Left lung (tissue), 10 donors: ENCODE data around the gene ZNF878. TPM values are rescaled to one million over a fixed set of nuclear protein-coding genes. Genes with fewer than 3 reads are reported as not detected.

Experiments used
- ATAC-seq: fragments of 200-7000 bp; cut with Tn5 transposase; one replicate; pipeline ENCODE4 v1.9.1; 2020; ENCODE audit warnings: moderate library complexity
- DNase-seq, 4 donors: peaks; one replicate each; pipeline ENCODE4 v3.0.0-alpha.2; 2013 to 2020
- H3K27ac ChIP-seq, 2 donors: fragments of 200-600 bp; sonication (generic) in 1 of 2; one replicate each; pipeline versions ENCODE4 v1.5.0 to v1.8.0; 2020 to 2021
- H3K27me3 ChIP-seq, 2 donors: fragments of 200-600 bp; sonication (generic) in 1 of 2; one replicate each; pipeline versions ENCODE4 v1.5.0 to v1.8.0; 2020 to 2021
- H3K36me3 ChIP-seq, 2 donors: fragments of 200-600 bp; sonication (generic) in 1 of 2; one replicate each; pipeline versions ENCODE4 v1.5.0 to v1.8.0; 2020 to 2021
- H3K4me1 ChIP-seq, 2 donors: fragments of 200-600 bp; one replicate each; pipeline ENCODE4 v1.8.0; 2021
- H3K4me3 ChIP-seq, 2 donors: fragments of 200-600 bp; sonication (generic) in 1 of 2; one replicate each; pipeline versions ENCODE4 v1.5.0 to v1.8.0; 2020 to 2021; ENCODE audit warnings: mild to moderate bottlenecking in 1 of 2
- H3K9me3 ChIP-seq, 2 donors: fragments of 200-600 bp; sonication (generic) in 1 of 2; one replicate each; pipeline versions ENCODE4 v1.5.0 to v1.8.0; 2020 to 2021
- intact Hi-C, 2 donors: fragments of 100-400 bp; cut with DNase I; formaldehyde crosslinking; loops; one replicate each; pipeline versions ENCODE4 v1.11.2 to v1.14.2; 2022
- polyA plus RNA-seq, 6 donors: library from polyadenylated mRNA; unstranded; fragments of 120-200 nt; gene quantifications; one replicate each; pipeline ENCODE4 v1.2.1, GENCODE V29; 2013; ENCODE audit not compliant: insufficient read length in 6 of 6
- total RNA-seq, 2 donors: library from RNA; stranded (reverse); fragmentation: NEBNext Ultra II Directional; extraction: Animal tissue kit (Norgen Biotek cat#: 25700); gene quantifications; one replicate each; pipeline ENCODE4 v1.2.1, GENCODE V29; 2021
- TF ChIP-seq, protein P1 (sequence below), 2 donors: fragments of 200-600 bp; sonication (generic) in 1 of 2; IDR thresholded peaks; one replicate each; pipeline versions ENCODE4 v1.5.0 to v1.8.0; 2021; ENCODE audit warnings: antibody characterized with exemption in 2 of 2
- donor health status: DM: no; HTN: yes; CAD: no.
- donor health status: DM: no; HTN: no; CAD: no.

Gene ZNF878
- total and polyA plus RNA-seq, 8 donors, result 0.32 to 1.8 (median 1.4) TPM

DNA sequence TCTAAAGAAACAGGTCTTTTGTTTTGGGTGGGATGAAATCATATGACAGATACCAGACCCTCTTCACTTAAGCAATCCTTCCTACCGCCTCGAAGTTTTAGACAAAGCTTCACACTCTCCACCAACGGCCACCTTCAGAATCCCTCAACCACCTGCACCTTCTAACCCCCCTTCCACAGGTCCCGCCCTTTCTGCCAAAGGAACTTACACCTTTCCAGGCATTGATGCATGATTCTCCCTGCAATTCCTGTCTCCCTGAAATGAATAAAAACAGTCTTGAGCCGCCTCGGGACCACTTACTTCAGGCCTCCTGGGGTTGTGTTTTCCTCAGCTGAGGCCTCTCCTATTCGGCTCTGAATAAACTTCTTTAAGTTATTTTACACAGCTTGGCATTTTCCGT is 18.1 kb downstream of the ZNF878 start:
- DNase-seq (peak in 1 of 4 donors; percentile 7), ATAC-seq (peak; percentile 16)
- Histone ChIP-seq H3K36me3 (no peaks in the 10 kb centered on the region), H3K27me3 (no peaks in the 10 kb centered on the region), H3K4me3 (peak overlapping the region; percentile 64 to 90), H3K27ac (peak overlapping the region; percentile 79 to 90), H3K4me1 (peaks cover 0 to 24% of the 10 kb centered on the region in 2 donors), H3K9me3 (no peaks in the 10 kb centered on the region)
- intact Hi-C loops, result no loop called here
- TF ChIP-seq, protein P1, sequence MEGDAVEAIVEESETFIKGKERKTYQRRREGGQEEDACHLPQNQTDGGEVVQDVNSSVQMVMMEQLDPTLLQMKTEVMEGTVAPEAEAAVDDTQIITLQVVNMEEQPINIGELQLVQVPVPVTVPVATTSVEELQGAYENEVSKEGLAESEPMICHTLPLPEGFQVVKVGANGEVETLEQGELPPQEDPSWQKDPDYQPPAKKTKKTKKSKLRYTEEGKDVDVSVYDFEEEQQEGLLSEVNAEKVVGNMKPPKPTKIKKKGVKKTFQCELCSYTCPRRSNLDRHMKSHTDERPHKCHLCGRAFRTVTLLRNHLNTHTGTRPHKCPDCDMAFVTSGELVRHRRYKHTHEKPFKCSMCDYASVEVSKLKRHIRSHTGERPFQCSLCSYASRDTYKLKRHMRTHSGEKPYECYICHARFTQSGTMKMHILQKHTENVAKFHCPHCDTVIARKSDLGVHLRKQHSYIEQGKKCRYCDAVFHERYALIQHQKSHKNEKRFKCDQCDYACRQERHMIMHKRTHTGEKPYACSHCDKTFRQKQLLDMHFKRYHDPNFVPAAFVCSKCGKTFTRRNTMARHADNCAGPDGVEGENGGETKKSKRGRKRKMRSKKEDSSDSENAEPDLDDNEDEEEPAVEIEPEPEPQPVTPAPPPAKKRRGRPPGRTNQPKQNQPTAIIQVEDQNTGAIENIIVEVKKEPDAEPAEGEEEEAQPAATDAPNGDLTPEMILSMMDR (IDR thresholded peaks at IDR 0.05), result no peak

- Histone ChIP-seq H3K27ac (no peak overlapping the region), H3K27me3 (no peaks in the 10 kb centered on the region), H3K9me3 (peaks cover 0 to 1% of the 10 kb centered on the region in 2 donors), H3K4me1 (peaks cover 0 to 24% of the 10 kb centered on the region in 2 donors), H3K4me3 (peak overlapping the region in 1 of 2 donors; percentile 64), H3K36me3 (no peaks in the 10 kb centered on the region)
- ATAC-seq (peak; percentile 7), DNase-seq (peak in 1 of 4 donors; percentile 5)
- TF ChIP-seq, protein P1 (IDR thresholded peaks at IDR 0.05), result no peak
- intact Hi-C loops, result no loop called here
These were observed 18.6 kb downstream of the ZNF878 start for GRCh38 chr19:12034198-12034597.

GRCh38 chr19:12015753-12016116 is 37.0 kb downstream of the ZNF878 start:
- ATAC-seq (no peak), DNase-seq (no peak)
- H3K9me3 ChIP-seq, result peaks cover 3 to 100% of the 10 kb centered on the region in 2 donors
- no peak overlapping the region for H3K4me3 ChIP-seq
- no peaks in the 10 kb centered on the region for H3K27me3 ChIP-seq
- no peak overlapping the region for H3K27ac ChIP-seq
- peaks cover 16 to 75% of the 10 kb centered on the region in 2 donors for H3K36me3 ChIP-seq
- TF ChIP-seq, protein P1 (IDR thresholded peaks at IDR 0.05), result no peak
- H3K4me1 ChIP-seq, result no peaks in the 10 kb centered on the region
- intact Hi-C loops, result no loop called here

DNA sequence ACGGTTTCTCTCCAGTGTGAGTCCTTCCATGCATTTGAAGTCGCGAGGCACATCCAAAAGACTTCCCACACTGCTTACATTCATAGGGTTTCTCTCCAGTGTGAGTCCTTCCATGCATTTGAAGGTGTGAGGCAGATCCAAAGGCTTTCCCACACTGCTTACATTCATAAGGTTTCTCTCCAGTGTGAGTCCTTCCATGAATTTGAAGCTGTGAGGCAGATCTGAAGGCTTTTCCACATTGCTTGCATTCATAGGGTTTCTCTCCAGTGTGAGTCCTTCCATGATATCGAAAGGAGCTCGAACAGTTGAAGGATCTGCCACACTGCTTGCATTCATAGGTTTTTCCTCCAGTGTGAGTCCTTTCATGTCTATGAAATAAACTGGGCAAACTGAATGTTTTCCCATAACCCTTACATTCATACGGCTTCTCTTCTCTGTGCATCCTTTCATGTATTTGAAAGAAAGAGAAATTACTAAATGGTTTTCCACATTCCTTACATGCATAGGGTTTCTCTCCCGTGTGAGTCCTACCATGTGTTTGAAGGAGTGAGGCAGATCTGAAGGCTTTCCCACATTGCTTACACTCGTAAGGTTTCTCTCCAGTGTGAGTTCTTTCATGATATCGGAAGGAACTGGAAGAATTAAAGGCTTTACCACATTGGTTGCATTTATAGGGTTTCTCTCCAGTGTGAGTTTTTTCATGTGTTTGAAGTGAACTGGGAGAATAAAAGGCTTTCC is 37.6 kb downstream of the ZNF878 start:
- Histone ChIP-seq H3K4me1 (no peaks in the 10 kb centered on the region), H3K27ac (no peak overlapping the region), H3K36me3 (peaks cover 16 to 77% of the 10 kb centered on the region in 2 donors), H3K4me3 (no peak overlapping the region), H3K27me3 (no peaks in the 10 kb centered on the region), H3K9me3 (peaks cover 3 to 99% of the 10 kb centered on the region in 2 donors)
- no peak for ATAC-seq
- DNase-seq, result no peak
- intact Hi-C loops, result no loop called here
- TF ChIP-seq, protein P1 (IDR thresholded peaks at IDR 0.05), result no peak

DNA sequence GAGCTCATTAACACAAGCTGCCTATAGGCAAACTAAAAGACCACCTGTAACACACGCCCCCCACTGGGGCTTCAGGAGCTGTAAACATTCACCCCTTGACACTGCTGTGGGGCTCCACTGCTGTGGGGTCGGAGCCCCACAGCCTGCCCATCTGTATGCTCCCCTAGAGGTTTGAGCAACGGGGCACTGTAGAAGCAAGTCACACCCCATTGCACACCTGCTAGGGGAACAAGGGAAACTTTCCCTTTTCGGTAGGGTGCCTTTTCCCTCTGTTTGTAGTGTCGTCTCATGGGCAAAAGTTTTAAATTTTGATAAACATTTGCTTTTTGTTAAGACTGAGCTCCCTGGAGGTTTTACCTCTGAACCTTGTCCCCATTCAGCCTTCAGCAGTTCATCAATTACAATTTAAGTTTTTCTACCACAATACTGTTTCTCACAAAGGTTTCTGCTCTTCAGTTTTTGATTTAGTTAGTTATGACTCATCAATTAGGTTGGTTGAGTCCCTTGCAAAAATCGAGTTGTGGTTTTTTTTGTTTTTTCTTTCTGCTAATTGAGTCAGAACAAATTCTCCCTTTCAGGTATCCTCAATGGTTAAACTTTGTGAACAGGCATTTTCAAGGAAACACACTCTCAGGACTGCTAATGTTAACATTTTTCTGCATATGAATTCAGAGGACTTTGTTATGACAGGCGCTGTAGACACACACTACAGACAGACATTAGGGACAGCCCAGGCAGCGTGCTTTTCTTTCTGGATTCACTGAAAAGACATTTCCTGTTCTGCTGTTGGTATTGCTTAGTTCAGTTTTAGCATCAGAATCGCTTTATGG is 52.4 kb downstream of the ZNF878 start:
- Histone ChIP-seq H3K27ac (no peak overlapping the region), H3K4me1 (peaks cover 0 to 3% of the 10 kb centered on the region in 2 donors), H3K36me3 (peaks cover 0 to 44% of the 10 kb centered on the region in 2 donors), H3K27me3 (no peaks in the 10 kb centered on the region), H3K4me3 (no peak overlapping the region), H3K9me3 (peaks cover 0 to 19% of the 10 kb centered on the region in 2 donors)
- intact Hi-C loops, result no loop called here
- ATAC-seq (no peak), DNase-seq (no peak)
- TF ChIP-seq, protein P1 (IDR thresholded peaks at IDR 0.05), result no peak
